Right lobe of liver (tissue), 6 donors: ENCODE measurements around the gene ANKDD1A. TPM values are rescaled to one million over a fixed set of nuclear protein-coding genes. Genes with fewer than 3 reads are reported as not detected.

Experiments used
- ATAC-seq, 4 donors: fragments of 200-7000 bp; cut with Tn5 transposase; one replicate each; pipeline ENCODE4 v1.9.1; 2020; ENCODE audit warnings: mild to moderate bottlenecking in 4 of 4, moderate library complexity in 4 of 4
- DNase-seq, 3 donors: peaks; one replicate each; pipeline ENCODE4 v3.0.0-alpha.2; 2020
- H3K27ac ChIP-seq, 3 donors: fragments of 200-600 bp; one replicate each; pipeline ENCODE4 v1.8.0; 2022
- H3K27me3 ChIP-seq, 2 donors: fragments of 200-600 bp; one replicate each; pipeline ENCODE4 v1.8.0; 2022
- H3K36me3 ChIP-seq, 4 donors: fragments of 200-600 bp; sonication (generic) in 1 of 4; one replicate each; pipeline versions ENCODE4 v1.5.1 to v1.8.0; 2017 to 2022; ENCODE audit warnings: control low read depth in 1 of 4
- H3K4me1 ChIP-seq, 4 donors: fragments of 200-600 bp; sonication (generic) in 1 of 4; one replicate each; pipeline versions ENCODE4 v1.5.1 to v1.8.0; 2017 to 2022; ENCODE audit warnings: control low read depth in 1 of 4
- H3K4me3 ChIP-seq, 3 donors: fragments of 200-600 bp; one replicate each; pipeline ENCODE4 v1.8.0; 2022
- H3K9me3 ChIP-seq, 4 donors: fragments of 200-600 bp; sonication (generic) in 1 of 4; one replicate each; pipeline versions ENCODE4 v1.5.1 to v1.8.0; 2017 to 2022; ENCODE audit warnings: control low read depth in 1 of 4
- POLR2A ChIP-seq: fragments of 450-650 bp; IDR thresholded peaks from one replicate; pipeline ENCODE4 v1.6.1; 2017; ENCODE audit warnings: antibody characterized with exemption, mild to moderate bottlenecking
- WGBS: methylation state at CpG from one replicate; pipeline ENCODE4 v1.1.6; 2018; ENCODE audit warnings: low coverage, low lambda C conversion rate; ENCODE audit not compliant: insufficient coverage; ENCODE audit errors: missing lambda C conversion rate; 5-methylcytosine and 5-hydroxymethylcytosine counted together
- intact Hi-C, 2 donors: fragments of 100-400 bp; cut with DNase I; formaldehyde crosslinking; loops; one replicate each; pipeline versions ENCODE4 v1.11.2 to v1.14.1; 2022
- total RNA-seq, 6 experiments: library from RNA; depleted of rRNA in 2 of 6; stranded (reverse); fragments of >200 nt in 2 of 6; fragmentation: NEBNext Ultra II Directional in 3 of 6; extraction: Animal tissue kit (Norgen Biotek cat#: 25700) in 3 of 6; gene quantifications; one replicate each; pipeline versions ENCODE4 v1.1.0 to v1.2.4, GENCODE V29; 2016 to 2023
- TF ChIP-seq, protein P1 (sequence below), 4 donors: fragments of 200-600 bp in 3 of 4; fragments of 450-650 bp in 1 of 4; IDR thresholded peaks; one replicate each; pipeline versions ENCODE4 v1.5.1 to v1.8.0; 2016 to 2022; ENCODE audit warnings: antibody characterized with exemption in 4 of 4, mild to moderate bottlenecking in 2 of 4
- donor health status: DM: no; HTN: yes; CAD: no.
- donor health status: DM: no; HTN: no; CAD: no.
- donor health status: DM: no; HTN: no; CAD: no.
- donor health status: DM: no; HTN: yes; CAD: no.
- donor health status: DM: no; HTN: yes; CAD: no.

ANKDD1A gene
- total RNA-seq, 6 experiments from 2014 or later = 0.29 to 1.1 (median 0.47) TPM

- no peak overlapping the region for H3K4me3 ChIP-seq
- peaks cover 0 to 14% (median 1%) of the 10 kb centered on the region in 4 donors for H3K36me3 ChIP-seq
- H3K4me1 ChIP-seq = peaks cover 0 to 4% (median 0%) of the 10 kb centered on the region in 4 donors
- DNase-seq (no peak), ATAC-seq (no peak)
- 83% methylated on average over 1 of the region's 12 CpGs for WGBS
- no peak for TF ChIP-seq POLR2A
- TF ChIP-seq, protein P1, sequence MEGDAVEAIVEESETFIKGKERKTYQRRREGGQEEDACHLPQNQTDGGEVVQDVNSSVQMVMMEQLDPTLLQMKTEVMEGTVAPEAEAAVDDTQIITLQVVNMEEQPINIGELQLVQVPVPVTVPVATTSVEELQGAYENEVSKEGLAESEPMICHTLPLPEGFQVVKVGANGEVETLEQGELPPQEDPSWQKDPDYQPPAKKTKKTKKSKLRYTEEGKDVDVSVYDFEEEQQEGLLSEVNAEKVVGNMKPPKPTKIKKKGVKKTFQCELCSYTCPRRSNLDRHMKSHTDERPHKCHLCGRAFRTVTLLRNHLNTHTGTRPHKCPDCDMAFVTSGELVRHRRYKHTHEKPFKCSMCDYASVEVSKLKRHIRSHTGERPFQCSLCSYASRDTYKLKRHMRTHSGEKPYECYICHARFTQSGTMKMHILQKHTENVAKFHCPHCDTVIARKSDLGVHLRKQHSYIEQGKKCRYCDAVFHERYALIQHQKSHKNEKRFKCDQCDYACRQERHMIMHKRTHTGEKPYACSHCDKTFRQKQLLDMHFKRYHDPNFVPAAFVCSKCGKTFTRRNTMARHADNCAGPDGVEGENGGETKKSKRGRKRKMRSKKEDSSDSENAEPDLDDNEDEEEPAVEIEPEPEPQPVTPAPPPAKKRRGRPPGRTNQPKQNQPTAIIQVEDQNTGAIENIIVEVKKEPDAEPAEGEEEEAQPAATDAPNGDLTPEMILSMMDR (IDR thresholded peaks at IDR 0.05) = no peak
- H3K27me3 ChIP-seq = no peaks in the 10 kb centered on the region
- no peak overlapping the region for H3K27ac ChIP-seq
- intact Hi-C loops = no loop called here
- no peaks in the 10 kb centered on the region for H3K9me3 ChIP-seq
Observed at GRCh38 chr15:64865126-64865997, 46.3 kb upstream of the ANKDD1A start.

DNA sequence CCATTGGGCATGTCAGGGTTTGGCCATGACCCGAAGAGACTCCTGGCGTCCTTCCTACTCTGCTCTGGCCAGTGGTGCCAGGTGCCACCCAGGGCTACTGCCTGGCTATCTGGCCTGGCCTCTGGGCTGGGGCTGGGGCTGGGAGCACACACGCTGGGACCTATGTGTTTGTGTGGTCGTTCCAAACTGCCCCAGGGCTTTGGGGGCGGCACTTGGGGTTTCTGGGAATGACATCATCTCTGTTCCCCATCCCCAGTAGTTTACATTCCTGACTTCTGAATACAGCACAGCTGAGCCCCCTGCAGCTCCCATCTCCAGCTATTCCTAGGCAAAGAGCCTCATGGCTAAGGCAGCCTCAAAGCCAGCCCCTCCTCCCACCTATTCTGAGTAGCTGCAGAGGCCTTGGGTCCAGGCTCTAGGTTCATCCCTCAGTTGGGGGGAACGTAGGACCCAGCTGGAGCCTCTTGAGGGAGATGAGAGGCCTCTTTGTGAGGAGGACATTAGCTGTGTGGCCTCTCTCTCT, 45.6 kb upstream of the ANKDD1A start:
- WGBS = no CpG with 5 or more reads among the region's 6 CpGs

DNA sequence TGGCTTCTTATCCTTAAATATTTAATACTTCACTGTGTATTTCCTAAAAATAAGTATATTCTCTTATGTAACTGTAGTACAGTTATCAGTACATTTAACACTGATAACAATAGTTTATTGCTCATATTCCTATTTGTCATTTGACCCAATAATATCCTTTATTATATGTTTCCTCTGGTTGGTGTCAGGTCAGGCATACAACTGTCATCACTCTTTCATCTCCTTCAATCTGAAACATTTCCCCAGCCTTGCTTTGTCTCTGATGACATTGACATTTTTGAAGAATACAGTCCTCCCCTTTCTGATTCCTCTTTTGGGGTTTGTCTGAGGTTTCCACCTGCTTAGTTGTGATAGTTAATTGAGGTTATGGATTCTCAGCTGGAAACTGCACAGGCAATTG, 42.2 kb upstream of the ANKDD1A start:
- DNase-seq = no peak
- H3K9me3 ChIP-seq = no peaks in the 10 kb centered on the region
- H3K36me3 ChIP-seq = peaks cover 0 to 4% (median 0%) of the 10 kb centered on the region in 4 donors
- no peak overlapping the region for H3K27ac ChIP-seq
- intact Hi-C loops = no loop called here
- peaks cover 0 to 4% (median 0%) of the 10 kb centered on the region in 4 donors for H3K4me1 ChIP-seq
- no peaks in the 10 kb centered on the region for H3K27me3 ChIP-seq
- no peak for ATAC-seq
- no peak overlapping the region for H3K4me3 ChIP-seq
- TF ChIP-seq, protein P1 (IDR thresholded peaks at IDR 0.05) = no peak
- TF ChIP-seq POLR2A = no peak

More for the DNA sequence above, 45.6 kb upstream of the ANKDD1A start:
- ATAC-seq = peak; percentile 60 to 92 (median 66)
- Histone ChIP-seq H3K9me3 (no peaks in the 10 kb centered on the region), H3K36me3 (peaks cover 0 to 7% (median under 1%) of the 10 kb centered on the region in 4 donors), H3K27me3 (no peaks in the 10 kb centered on the region), H3K4me1 (peaks cover 0 to 4% (median 0%) of the 10 kb centered on the region in 4 donors), H3K4me3 (no peak overlapping the region), H3K27ac (no peak overlapping the region)
- intact Hi-C loops = no loop called here
- DNase-seq = peak in 2 of 3 donors; percentile 75 to 76
- no peak for TF ChIP-seq POLR2A
- TF ChIP-seq, protein P1 (IDR thresholded peaks at IDR 0.05) = no peak

DNA sequence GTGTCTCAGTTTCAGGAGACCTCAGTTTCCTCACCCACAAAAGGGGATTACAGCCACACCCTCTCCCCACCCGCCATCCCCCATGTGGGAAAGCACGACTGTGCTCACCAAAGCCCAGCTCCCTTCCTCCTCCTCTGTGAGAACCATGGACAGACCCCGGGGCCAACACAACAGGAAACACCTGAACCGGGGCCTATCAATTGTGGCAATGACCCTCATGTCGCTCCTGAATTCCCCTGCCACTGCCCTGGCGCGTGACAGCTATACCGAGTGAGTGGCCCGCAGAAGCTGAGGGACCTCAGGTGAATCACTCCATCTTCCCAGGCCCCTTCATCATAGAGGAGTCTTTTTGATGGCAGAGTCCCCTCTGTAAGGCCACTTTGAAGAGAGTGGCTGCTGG, 41.3 kb upstream of the ANKDD1A start:
- H3K4me1 ChIP-seq = peaks cover 0 to 4% (median 0%) of the 10 kb centered on the region in 4 donors

More for the DNA sequence above, 41.3 kb upstream of the ANKDD1A start:
- DNase-seq (no peak), ATAC-seq (peak in 1 of 4 donors; percentile 34)
- no peaks in the 10 kb centered on the region for H3K36me3 ChIP-seq
- H3K9me3 ChIP-seq = no peaks in the 10 kb centered on the region
- no peaks in the 10 kb centered on the region for H3K27me3 ChIP-seq
- intact Hi-C loops = no loop called here
- 50% methylated on average over 1 of the region's 9 CpGs for WGBS
- TF ChIP-seq POLR2A = no peak
- TF ChIP-seq, protein P1 (IDR thresholded peaks at IDR 0.05) = no peak
- no peak overlapping the region for H3K27ac ChIP-seq
- H3K4me3 ChIP-seq = no peak overlapping the region
